Measurements from ENCODE around the gene AK5. TPM values are rescaled to one million over a fixed set of nuclear protein-coding genes. Genes with fewer than 3 reads are reported as not detected.

AK5 gene
- total RNA-seq, 1 donor from 2014 or later: 1.0 TPM

GRCh38 chr1:77395051-77395450 lies 113.2 kb downstream of the AK5 start:
- intact Hi-C loops (cut with DNase I): no loop called here
- H3K9me3 ChIP-seq: no peaks in the 10 kb centered on the region
- no peak for ATAC-seq
- no peak for DNase-seq
- H3K4me3 ChIP-seq: no peak overlapping the region
- no peak for TF ChIP-seq CTCF (IDR thresholded peaks at IDR 0.05)
- H3K4me1 ChIP-seq: no peaks in the 10 kb centered on the region
- peaks cover 6% of the 10 kb centered on the region for H3K27me3 ChIP-seq (ENCODE audit: low read depth)
- no peak overlapping the region for H3K27ac ChIP-seq
- no peaks in the 10 kb centered on the region for H3K36me3 ChIP-seq

GRCh38 chr1:77398152-77398551 lies 116.3 kb downstream of the AK5 start:
- Histone ChIP-seq H3K27me3 (ENCODE audit: low read depth) (peaks cover 6% of the 10 kb centered on the region), H3K4me3 (no peak overlapping the region), H3K27ac (no peak overlapping the region), H3K4me1 (no peaks in the 10 kb centered on the region), H3K36me3 (no peaks in the 10 kb centered on the region), H3K9me3 (no peaks in the 10 kb centered on the region)
- DNase-seq: no peak
- ATAC-seq: no peak
- no peak for TF ChIP-seq CTCF (IDR thresholded peaks at IDR 0.05)
- intact Hi-C loops (cut with DNase I): no loop called here

GRCh38 chr1:77399250-77400086 lies 117.6 kb downstream of the AK5 start:
- Histone ChIP-seq H3K4me1 (no peaks in the 10 kb centered on the region), H3K27ac (no peak overlapping the region), H3K9me3 (no peaks in the 10 kb centered on the region), H3K36me3 (no peaks in the 10 kb centered on the region), H3K27me3 (ENCODE audit: low read depth) (peaks cover 6% of the 10 kb centered on the region), H3K4me3 (no peak overlapping the region)
- DNase-seq: no peak
- no peak for TF ChIP-seq CTCF (IDR thresholded peaks at IDR 0.05)
- ATAC-seq: no peak
- intact Hi-C loops (cut with DNase I): no loop called here

- TF ChIP-seq CTCF (IDR thresholded peaks at IDR 0.05): no peak
- no peak for DNase-seq
- Histone ChIP-seq H3K4me3 (no peak overlapping the region), H3K27me3 (ENCODE audit: low read depth) (peaks cover 6% of the 10 kb centered on the region), H3K9me3 (no peaks in the 10 kb centered on the region), H3K4me1 (no peaks in the 10 kb centered on the region), H3K36me3 (no peaks in the 10 kb centered on the region), H3K27ac (no peak overlapping the region)
- no peak for ATAC-seq
- intact Hi-C loops (cut with DNase I): no loop called here
Measured at GRCh38 chr1:77400781-77401180, 119.0 kb downstream of the AK5 start.

GRCh38 chr1:77401384-77401783 lies 119.6 kb downstream of the AK5 start:
- TF ChIP-seq CTCF (IDR thresholded peaks at IDR 0.05): no peak
- intact Hi-C loops (cut with DNase I): no loop called here
- Histone ChIP-seq H3K36me3 (no peaks in the 10 kb centered on the region), H3K27me3 (ENCODE audit: low read depth) (peaks cover 6% of the 10 kb centered on the region), H3K9me3 (no peaks in the 10 kb centered on the region), H3K27ac (no peak overlapping the region), H3K4me3 (no peak overlapping the region), H3K4me1 (no peaks in the 10 kb centered on the region)
- ATAC-seq (no peak), DNase-seq (no peak)
